Islet precursor cell (in vitro differentiated cells): ENCODE results near the gene NOD2.

Experiments
- DNase-seq: peaks from one replicate; pipeline ENCODE4 v3.0.0-alpha.2; 2018

NOD2 gene

GRCh38 chr16:50695017-50696000, 1.9 kb downstream of the NOD2 start:
- DNase-seq: no peak

- no peak for DNase-seq
Measured at GRCh38 chr16:50696126-50696525, 2.7 kb downstream of the NOD2 start.

- DNase-seq: no peak
Measured at GRCh38 chr16:50696575-50697420, 3.4 kb downstream of the NOD2 start.

GRCh38 chr16:50697421-50697715, 4.0 kb downstream of the NOD2 start:
- DNase-seq: no peak

GRCh38 chr16:50697881-50698767, 4.7 kb downstream of the NOD2 start:
- DNase-seq: no peak

GRCh38 chr16:50699326-50700159, 6.1 kb downstream of the NOD2 start:
- DNase-seq: no peak

GRCh38 chr16:50702725-50703124, 9.3 kb downstream of the NOD2 start:
- DNase-seq: no peak

GRCh38 chr16:50704245-50704644, 10.8 kb downstream of the NOD2 start:
- DNase-seq: no peak

- DNase-seq: no peak
Measured at GRCh38 chr16:50705436-50706110, 12.2 kb downstream of the NOD2 start.

GRCh38 chr16:50706250-50706649, 12.8 kb downstream of the NOD2 start:
- DNase-seq: no peak

GRCh38 chr16:50708373-50709060, 15.1 kb downstream of the NOD2 start:
- DNase-seq: no peak

GRCh38 chr16:50709061-50709684, 15.8 kb downstream of the NOD2 start:
- no peak for DNase-seq

- DNase-seq: no peak
Measured at GRCh38 chr16:50709980-50710379, 16.6 kb downstream of the NOD2 start.

- no peak for DNase-seq
Measured at GRCh38 chr16:50711040-50711439, 17.6 kb downstream of the NOD2 start.

- DNase-seq: no peak
Measured at GRCh38 chr16:50711862-50712559, 18.6 kb downstream of the NOD2 start.

GRCh38 chr16:50712560-50712898, 19.1 kb downstream of the NOD2 start:
- no peak for DNase-seq

- no peak for DNase-seq
Measured at GRCh38 chr16:50712956-50713355, 19.6 kb downstream of the NOD2 start.

GRCh38 chr16:50717091-50717490, 23.7 kb downstream of the NOD2 start:
- DNase-seq: no peak

GRCh38 chr16:50717494-50717893, 24.1 kb downstream of the NOD2 start:
- DNase-seq: no peak
